HCT116 (cell line): ENCODE results near the gene SWAP70. TPM values are rescaled to one million over a fixed set of nuclear protein-coding genes. Genes with fewer than 3 reads are reported as not detected.

Experiments used
- ATAC-seq: fragments of 200-7000 bp; cut with Tn5 transposase; 2 replicates; pipeline ENCODE4 v1.9.1; 2020; ENCODE audit warnings: mild to moderate bottlenecking, moderate library complexity
- BruUV-seq: library from RNA; stranded (reverse); fragments of 400-500 nt; replicated peaks from 2 replicates; lab custom pipeline; 2021; lab: Mats Ljungman, UMichigan
- CTCF ChIA-PET: fragments of 300-600 bp; sonication (Branson Sonifier 250); formaldehyde crosslinking; loops from one replicate; lab custom pipeline; 2021; ENCODE audit warnings: antibody characterized with exemption; lab: Charles Lee
- POLR2A ChIA-PET: fragments of 300-600, 350-600 bp; sonication (Branson Sonifier 250); formaldehyde crosslinking; loops from one replicate; lab custom pipeline; 2021; ENCODE audit warnings: antibody characterized with exemption; lab: Charles Lee
- RAD21 ChIA-PET, 2 experiments: fragments of 300-600 bp; sonication (Branson Sonifier 250); formaldehyde crosslinking; loops; one replicate each; lab custom pipeline; 2023; ENCODE audit warnings: low total read pairs in 2 of 2; ENCODE audit not compliant: uncharacterized antibody in 2 of 2, unreplicated experiment in 2 of 2, low non-redundant PET in 1 of 2; lab: Charles Lee
- DNase-seq: peaks from one replicate; pipeline ENCODE4 v3.0.0-alpha.2; 2010; ENCODE audit warnings: low read depth, low spot score
- H2AFZ ChIP-seq: fragments of 200-600 bp; shearing (Covaris generic), sonication (generic); 2 replicates; pipeline ENCODE4 v1.6.1; 2017; ENCODE audit warnings: low read depth, mixed run types, mixed read lengths, antibody characterized with exemption, low read length; ENCODE audit not compliant: poor library complexity, severe bottlenecking
- H3K27ac ChIP-seq: 2 replicates; pipeline ENCODE4 v1.5.1; 2012; ENCODE audit warnings: low read depth, low read length
- H3K27me3 ChIP-seq: fragments of 200-600 bp; sonication (generic); 2 replicates; pipeline ENCODE4 v1.6.1; 2016; ENCODE audit warnings: mixed run types, low read length, mixed read lengths; ENCODE audit not compliant: insufficient read depth
- H3K36me3 ChIP-seq, 2 experiments: fragments of 200-500 bp in 1 of 2; fragments of 200-600 bp in 1 of 2; sonication (Bioruptor generic) in 1 of 2; sonication (generic) in 1 of 2; 2 replicates each; pipeline versions ENCODE4 v1.5.1 to v1.6.1; 2014 to 2016; ENCODE audit warnings: low read length in 2 of 2, inconsistent platforms in 1 of 2, mixed read lengths in 1 of 2, mixed run types in 1 of 2; ENCODE audit not compliant: insufficient read depth in 2 of 2, control insufficient read depth in 1 of 2
- H3K4me1 ChIP-seq, 2 experiments: fragments of 200-600 bp in 1 of 2; sonication (generic) in 1 of 2; 2 replicates each; pipeline versions ENCODE4 v1.5.1 to v1.6.1; 2012 to 2017; ENCODE audit warnings: low read length in 2 of 2, inconsistent platforms in 1 of 2, mild to moderate bottlenecking in 1 of 2, mixed read lengths in 1 of 2, mixed run types in 1 of 2, moderate library complexity in 1 of 2; ENCODE audit not compliant: insufficient read depth in 2 of 2, control insufficient read depth in 1 of 2
- H3K4me2 ChIP-seq: fragments of 200-600 bp; sonication (generic); 2 replicates; pipeline ENCODE4 v1.6.1; 2017; ENCODE audit warnings: mixed run types, low read length, mixed read lengths
- H3K4me3 ChIP-seq, 2 experiments: fragments of 200-600 bp in 1 of 2; sonication (generic) in 1 of 2; replicated peaks in 1 of 2; 2 replicates each; pipeline ENCODE4 v1.5.1; 2011 to 2016; ENCODE audit warnings: low read length in 2 of 2, control low read depth in 1 of 2, low read depth in 1 of 2, mild to moderate bottlenecking in 1 of 2, mixed read lengths in 1 of 2, mixed run types in 1 of 2
- H3K79me2 ChIP-seq: fragments of 200-600 bp; sonication (generic); 2 replicates; pipeline ENCODE4 v1.6.1; 2017; ENCODE audit warnings: mild to moderate bottlenecking, mixed run types, low read length, moderate library complexity, mixed read lengths; ENCODE audit not compliant: insufficient read depth
- H3K9ac ChIP-seq: fragments of 200-600 bp; sonication (generic); 2 replicates; pipeline ENCODE4 v1.6.1; 2016; ENCODE audit warnings: low read length, mixed read lengths
- H3K9me2 ChIP-seq: fragments of 200-600 bp; sonication (generic), shearing (Covaris generic); 2 replicates; pipeline ENCODE4 v1.6.1; 2017; ENCODE audit warnings: mixed run types, mild to moderate bottlenecking, moderate library complexity; ENCODE audit not compliant: insufficient read depth
- H3K9me3 ChIP-seq, 2 experiments: fragments of 200-500 bp in 1 of 2; fragments of 200-600 bp in 1 of 2; sonication (Bioruptor generic) in 1 of 2; sonication (generic) in 1 of 2; 2 replicates each; pipeline ENCODE4 v1.6.1; 2014 to 2017; ENCODE audit warnings: low read length in 2 of 2, mixed read lengths in 2 of 2, inconsistent platforms in 1 of 2, low read depth in 1 of 2, mild to moderate bottlenecking in 1 of 2, mixed run types in 1 of 2, moderate library complexity in 1 of 2; ENCODE audit not compliant: control insufficient read depth in 1 of 2, insufficient read depth in 1 of 2
- H4K20me1 ChIP-seq: fragments of 200-600 bp; sonication (generic), shearing (Covaris generic); 2 replicates; pipeline ENCODE4 v1.6.1; 2017; ENCODE audit warnings: mixed run types, mild to moderate bottlenecking, moderate library complexity; ENCODE audit not compliant: insufficient read depth
- ATF3 ChIP-seq: IDR thresholded peaks from 2 replicates; pipeline ENCODE4 v1.6.1; 2012
- CBX3 ChIP-seq: IDR thresholded peaks from 2 replicates; pipeline ENCODE4 v1.6.1; 2012; ENCODE audit warnings: low read depth
- CTCF ChIP-seq, 3 experiments: fragments of 200-600 bp in 1 of 3; sonication (generic) in 1 of 3; IDR thresholded peaks in 2 of 3; conservative IDR thresholded peaks in 1 of 3; 2 replicates each; pipeline ENCODE4 v1.5.1; 2012 to 2017; ENCODE audit warnings: low read depth in 2 of 3, low read length in 2 of 3, antibody characterized with exemption in 1 of 3, borderline replicate concordance in 1 of 3, control low read depth in 1 of 3, mild to moderate bottlenecking in 1 of 3, mixed read lengths in 1 of 3, mixed run types in 1 of 3, moderate library complexity in 1 of 3; ENCODE audit not compliant: insufficient read depth in 1 of 3
- EGR1 ChIP-seq: IDR thresholded peaks from 2 replicates; pipeline ENCODE4 v1.6.1; 2012; ENCODE audit warnings: low read depth
- ELF1 ChIP-seq: IDR thresholded peaks from 2 replicates; pipeline ENCODE4 v1.6.1; 2012; ENCODE audit warnings: low read depth, borderline replicate concordance
- EZH2 ChIP-seq: fragments of 200-600 bp; sonication (generic); IDR thresholded peaks from 2 replicates; pipeline ENCODE4 v1.6.1; 2017; ENCODE audit warnings: antibody characterized with exemption, mixed run types
- EZH2phosphoT487 ChIP-seq: fragments of 200-600 bp; IDR thresholded peaks from 2 replicates; pipeline ENCODE4 v1.6.1; 2018; ENCODE audit warnings: antibody characterized with exemption, borderline replicate concordance
- FOSL1 ChIP-seq: IDR thresholded peaks from 2 replicates; pipeline ENCODE4 v1.6.1; 2012; ENCODE audit warnings: low read depth
- JUND ChIP-seq: IDR thresholded peaks from 2 replicates; pipeline ENCODE4 v1.6.1; 2012
- MAX ChIP-seq: IDR thresholded peaks from 2 replicates; pipeline ENCODE4 v1.6.1; 2012
- POLR2A ChIP-seq: IDR thresholded peaks from 2 replicates; pipeline ENCODE4 v1.7.0; 2011; ENCODE audit warnings: borderline replicate concordance; ENCODE audit not compliant: insufficient read depth, insufficient read length; ENCODE audit errors: extremely low read depth
- REST ChIP-seq: IDR thresholded peaks from 2 replicates; pipeline ENCODE4 v1.6.1; 2012; ENCODE audit warnings: low read depth
- TCF7L2 ChIP-seq: IDR thresholded peaks from 2 replicates; pipeline ENCODE4 v1.7.0; 2011; ENCODE audit warnings: borderline replicate concordance, inconsistent platforms; ENCODE audit not compliant: insufficient read depth, insufficient read length; ENCODE audit errors: extremely low read depth
- ZNF274 ChIP-seq: fragments of 200-500 bp; sonication (Bioruptor generic); IDR thresholded peaks from 2 replicates; pipeline ENCODE4 v1.6.1; 2014; ENCODE audit warnings: mild to moderate bottlenecking, low read depth, low read length, inconsistent platforms
- intact Hi-C: fragments of 100-400 bp; cut with micrococcal nuclease; formaldehyde crosslinking; loops from 2 replicates; pipeline ENCODE4 v1.10.0; 2022
- total RNA-seq: library from RNA; stranded (reverse); gene quantifications from one replicate; pipeline ENCODE4 v1.2.1, GENCODE V29; 2021; ENCODE audit not compliant: unreplicated experiment

The SWAP70 gene
- total RNA-seq, 1 experiment from 2014 or later = 20.6 TPM

GRCh38 chr11:9735236-9735635 is 71.4 kb downstream of the SWAP70 start:
- ChIA-PET RAD21 (no interaction called here), POLR2A (no interaction called here), CTCF (no interaction called here)
- DNase-seq = no peak
- BruUV-seq = no TSS peak
- no peaks in the 10 kb centered on the region for H3K9me2 ChIP-seq
- no peak overlapping the region for H3K4me3 ChIP-seq
- H3K9me3 ChIP-seq = no peaks in the 10 kb centered on the region
- no peak for ATAC-seq
- H3K27me3 ChIP-seq = no peaks in the 10 kb centered on the region
- H3K27ac ChIP-seq = no peak overlapping the region
- no peaks in the 10 kb centered on the region for H3K79me2 ChIP-seq
- no peak overlapping the region for H3K4me2 ChIP-seq
- peaks cover 2 to 5% of the 10 kb centered on the region in 2 experiments; a peak in 1 of 4 replicates for H3K36me3 ChIP-seq
- intact Hi-C loops = no loop called here
- TF ChIP-seq ZNF274 = no peak
- TF ChIP-seq REST = no peak
- TF ChIP-seq ELF1 = no peak
- no peak for TF ChIP-seq MAX
- no peak for TF ChIP-seq TCF7L2
- no peak for TF ChIP-seq EZH2phosphoT487
- TF ChIP-seq POLR2A = no peak
- TF ChIP-seq FOSL1 = no peak
- no peak for TF ChIP-seq CTCF (IDR thresholded peaks at IDR 0.05 in 2 of 3, conservative IDR thresholded peaks at IDR 0.05 in 1 of 3; ENCODE audit: borderline replicate concordance in 1 of 3, insufficient read depth in 1 of 3, low read depth in 2 of 3, low read length in 2 of 3)
- no peak for TF ChIP-seq ATF3
- TF ChIP-seq JUND = no peak
- TF ChIP-seq CBX3 = no peak
- no peak for TF ChIP-seq EGR1
- no peak for TF ChIP-seq EZH2
- H4K20me1 ChIP-seq = no peaks in the 10 kb centered on the region
- no peaks in the 10 kb centered on the region for H3K4me1 ChIP-seq
- no peak overlapping the region for H3K9ac ChIP-seq
- H2AFZ ChIP-seq = no peak overlapping the region
